ENCODE results near the gene FGF1.

Gene FGF1

GRCh38 chr5:142600611-142601358 is 85.1 kb downstream of the FGF1 start:
- Histone ChIP-seq H4K20me1 (ENCODE audit: insufficient read depth, low read length, poor library complexity, severe bottlenecking) (no peaks in the 10 kb centered on the region), H3K36me3 (ENCODE audit: insufficient read depth, low read length) (no peaks in the 10 kb centered on the region), H3K79me2 (ENCODE audit: insufficient read depth, low read length) (no peaks in the 10 kb centered on the region), H3K9me2 (replicated peaks; ENCODE audit: low read depth, low read length) (no peaks in the 10 kb centered on the region), H3K4me2 (ENCODE audit: low read depth, low read length, poor library complexity, severe bottlenecking) (no peak overlapping the region), H3K4me1 (ENCODE audit: insufficient read depth, low read length, poor library complexity, severe bottlenecking) (peaks cover 3% of the 10 kb centered on the region), H3K9me3 (ENCODE audit: insufficient read depth, low read depth, low read length) (no peaks in the 10 kb centered on the region), H2AFZ (ENCODE audit: low read length) (no peak overlapping the region), H3K4me3 (ENCODE audit: low read length, poor library complexity, severe bottlenecking) (no peak overlapping the region), H3F3A (ENCODE audit: low read depth) (no peaks in the 10 kb centered on the region), H3K9ac (ENCODE audit: low read depth, low read length, poor library complexity, severe bottlenecking) (no peak overlapping the region), H3K27me3 (ENCODE audit: insufficient read depth, low read length, poor library complexity, severe bottlenecking) (no peaks in the 10 kb centered on the region)
- TF ChIP-seq EZH2phosphoT487 (IDR thresholded peaks at IDR 0.05; ENCODE audit: borderline replicate concordance) (no peak), CTCF (conservative IDR thresholded peaks at IDR 0.05; ENCODE audit: low read length) (no peak)

GRCh38 chr5:142600092-142600491 is 85.8 kb downstream of the FGF1 start:
- Histone ChIP-seq H3K9me3 (ENCODE audit: insufficient read depth, low read depth, low read length) (no peaks in the 10 kb centered on the region), H3K9me2 (replicated peaks; ENCODE audit: low read depth, low read length) (no peaks in the 10 kb centered on the region), H3K9ac (ENCODE audit: low read depth, low read length, poor library complexity, severe bottlenecking) (no peak overlapping the region), H3K27me3 (ENCODE audit: insufficient read depth, low read length, poor library complexity, severe bottlenecking) (no peaks in the 10 kb centered on the region), H4K20me1 (ENCODE audit: insufficient read depth, low read length, poor library complexity, severe bottlenecking) (no peaks in the 10 kb centered on the region), H3K79me2 (ENCODE audit: insufficient read depth, low read length) (no peaks in the 10 kb centered on the region), H3K4me1 (ENCODE audit: insufficient read depth, low read length, poor library complexity, severe bottlenecking) (peaks cover 3% of the 10 kb centered on the region), H3K4me3 (ENCODE audit: low read length, poor library complexity, severe bottlenecking) (no peak overlapping the region), H3K36me3 (ENCODE audit: insufficient read depth, low read length) (no peaks in the 10 kb centered on the region), H2AFZ (ENCODE audit: low read length) (no peak overlapping the region), H3F3A (ENCODE audit: low read depth) (no peaks in the 10 kb centered on the region), H3K4me2 (ENCODE audit: low read depth, low read length, poor library complexity, severe bottlenecking) (no peak overlapping the region)
- TF ChIP-seq CTCF (conservative IDR thresholded peaks at IDR 0.05; ENCODE audit: low read length): no peak
- no peak for TF ChIP-seq EZH2phosphoT487 (IDR thresholded peaks at IDR 0.05; ENCODE audit: borderline replicate concordance)

DNA sequence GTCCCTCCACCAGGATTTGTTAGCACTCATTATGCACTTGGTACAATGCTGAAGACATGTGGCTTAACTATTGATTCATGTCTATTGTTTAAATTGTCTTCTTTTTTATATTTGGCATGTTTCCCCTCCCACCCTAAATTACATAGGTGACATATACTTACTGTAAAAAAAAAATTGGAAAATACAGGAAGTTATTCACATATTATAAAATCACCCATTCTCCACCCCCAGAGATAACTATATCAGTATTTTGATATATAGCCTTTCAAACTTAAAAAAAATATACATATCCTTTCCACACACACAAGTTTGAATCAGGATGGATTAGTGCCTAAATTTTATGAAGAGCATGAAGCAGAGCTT is 87.6 kb downstream of the FGF1 start:
- Histone ChIP-seq H3K27me3 (ENCODE audit: insufficient read depth, low read length, poor library complexity, severe bottlenecking) (no peaks in the 10 kb centered on the region), H2AFZ (ENCODE audit: low read length) (no peak overlapping the region), H3F3A (ENCODE audit: low read depth) (no peaks in the 10 kb centered on the region), H3K9ac (ENCODE audit: low read depth, low read length, poor library complexity, severe bottlenecking) (no peak overlapping the region), H4K20me1 (ENCODE audit: insufficient read depth, low read length, poor library complexity, severe bottlenecking) (no peaks in the 10 kb centered on the region), H3K4me2 (ENCODE audit: low read depth, low read length, poor library complexity, severe bottlenecking) (no peak overlapping the region), H3K4me1 (ENCODE audit: insufficient read depth, low read length, poor library complexity, severe bottlenecking) (peaks cover 3% of the 10 kb centered on the region), H3K9me3 (ENCODE audit: insufficient read depth, low read depth, low read length) (no peaks in the 10 kb centered on the region), H3K9me2 (replicated peaks; ENCODE audit: low read depth, low read length) (no peaks in the 10 kb centered on the region), H3K79me2 (ENCODE audit: insufficient read depth, low read length) (no peaks in the 10 kb centered on the region), H3K36me3 (ENCODE audit: insufficient read depth, low read length) (no peaks in the 10 kb centered on the region), H3K4me3 (ENCODE audit: low read length, poor library complexity, severe bottlenecking) (no peak overlapping the region)
- TF ChIP-seq EZH2phosphoT487 (IDR thresholded peaks at IDR 0.05; ENCODE audit: borderline replicate concordance) (no peak), CTCF (conservative IDR thresholded peaks at IDR 0.05; ENCODE audit: low read length) (no peak)

Measured in Loucy (cell line).